Stimulated activated naive CD8-positive, alpha-beta T cell treated with anti-CD3 and anti-CD28 coated beads, Interleukin-15, amount 100 ng/mL, for 72 hours (primary cell): Measurements from ENCODE around the gene PRRX1.

ENCODE experiments used
- ATAC-seq: fragments of 150-1000 bp; cut with Tn5 transposase; 2 replicates; pipeline ENCODE4 v1.10.0; 2021; ENCODE audit warnings: mild to moderate bottlenecking, moderate library complexity
- DNase-seq, 2 donors: peaks; one replicate each; pipeline ENCODE4 v3.0.0; 2021 to 2022
- H3K27ac Mint-ChIP-seq, 2 donors: one replicate each; pipeline ENCODE4 v1.8.0; 2022; ENCODE audit warnings: mild to moderate bottlenecking in 2 of 2, mixed read lengths in 2 of 2, moderate library complexity in 2 of 2
- H3K27me3 Mint-ChIP-seq: one replicate; pipeline ENCODE4 v1.8.0; 2022; ENCODE audit warnings: mixed read lengths
- H3K4me1 Mint-ChIP-seq: one replicate; pipeline ENCODE4 v1.8.0; 2022; ENCODE audit warnings: mild to moderate bottlenecking, mixed read lengths
- H3K4me3 Mint-ChIP-seq, 2 donors: one replicate each; pipeline ENCODE4 v1.8.0; 2022; ENCODE audit warnings: mild to moderate bottlenecking in 2 of 2, mixed read lengths in 2 of 2, moderate library complexity in 1 of 2
- H3K9me3 Mint-ChIP-seq, 2 donors: one replicate each; pipeline ENCODE4 v1.8.0; 2022; ENCODE audit warnings: mixed read lengths in 2 of 2

Gene PRRX1

GRCh38 chr1:170664093-170664827, at the start of gene PRRX1:
Gene PRRX1, plus strand, starts transcription at chr1:170664131. Its CDS starts 88 bp downstream, at chr1:170664219.
- ATAC-seq = peak; percentile 18
- Mint-ChIP-seq H3K27ac (no peak within 1 kb of the TSS), H3K27me3 (peaks cover 100% of the 10 kb centered on the region), H3K9me3 (no peaks in the 10 kb centered on the region), H3K4me1 (peaks cover 76% of the 10 kb centered on the region), H3K4me3 (peak within 1 kb of the TSS; percentile 74 to 77)
- no peak for DNase-seq

GRCh38 chr1:170617591-170618330, 46.2 kb upstream of the PRRX1 start:
- peaks cover 17% of the 10 kb centered on the region for H3K4me1 Mint-ChIP-seq
- no peak for DNase-seq
- no peak for ATAC-seq
- no peak overlapping the region for H3K4me3 Mint-ChIP-seq
- H3K9me3 Mint-ChIP-seq = peaks cover 8 to 10% of the 10 kb centered on the region in 2 donors
- H3K27me3 Mint-ChIP-seq = peaks cover 26% of the 10 kb centered on the region
- H3K27ac Mint-ChIP-seq = no peak overlapping the region

- no peak overlapping the region for H3K27ac Mint-ChIP-seq
Observed at GRCh38 chr1:170618421-170618820, 45.5 kb upstream of the PRRX1 start.

GRCh38 chr1:170619241-170620028, 44.5 kb upstream of the PRRX1 start:
- H3K27ac Mint-ChIP-seq = peak overlapping the region in 1 of 2 donors; percentile 67
- H3K9me3 Mint-ChIP-seq = no peaks in the 10 kb centered on the region
- H3K4me1 Mint-ChIP-seq = peaks cover 17% of the 10 kb centered on the region
- ATAC-seq (no peak), DNase-seq (no peak)
- no peak overlapping the region for H3K4me3 Mint-ChIP-seq
- H3K27me3 Mint-ChIP-seq = peaks cover 19% of the 10 kb centered on the region

More at GRCh38 chr1:170618421-170618820, 45.5 kb upstream of the PRRX1 start:
- H3K4me3 Mint-ChIP-seq = peak overlapping the region in 1 of 2 donors; percentile 30
- H3K9me3 Mint-ChIP-seq = peaks cover 2 to 4% of the 10 kb centered on the region in 2 donors
- peaks cover 20% of the 10 kb centered on the region for H3K27me3 Mint-ChIP-seq
- peak; percentile 55 for ATAC-seq
- DNase-seq = no peak
- peaks cover 17% of the 10 kb centered on the region for H3K4me1 Mint-ChIP-seq

- no peak for ATAC-seq
Observed at GRCh38 chr1:170620164-170620563, 43.8 kb upstream of the PRRX1 start.

GRCh38 chr1:170623171-170623570, 40.8 kb upstream of the PRRX1 start:
- peaks cover 21% of the 10 kb centered on the region for H3K27me3 Mint-ChIP-seq
- no peak for DNase-seq
- H3K4me1 Mint-ChIP-seq = peaks cover 13% of the 10 kb centered on the region
- H3K4me3 Mint-ChIP-seq = no peak overlapping the region
- no peak for ATAC-seq
- no peak overlapping the region for H3K27ac Mint-ChIP-seq
- no peaks in the 10 kb centered on the region for H3K9me3 Mint-ChIP-seq

More at GRCh38 chr1:170620164-170620563, 43.8 kb upstream of the PRRX1 start:
- Mint-ChIP-seq H3K9me3 (no peaks in the 10 kb centered on the region), H3K4me3 (no peak overlapping the region), H3K27ac (no peak overlapping the region), H3K27me3 (peaks cover 26% of the 10 kb centered on the region), H3K4me1 (peaks cover 17% of the 10 kb centered on the region)
- DNase-seq = no peak

- peaks cover 31% of the 10 kb centered on the region for H3K27me3 Mint-ChIP-seq
- no peak for DNase-seq
- no peak overlapping the region for H3K27ac Mint-ChIP-seq
- H3K4me3 Mint-ChIP-seq = no peak overlapping the region
- no peaks in the 10 kb centered on the region for H3K9me3 Mint-ChIP-seq
- ATAC-seq = no peak
- peaks cover 3% of the 10 kb centered on the region for H3K4me1 Mint-ChIP-seq
Observed at GRCh38 chr1:170624146-170624545, 39.8 kb upstream of the PRRX1 start.

GRCh38 chr1:170630977-170631376, 33.0 kb upstream of the PRRX1 start:
- no peak for DNase-seq
- H3K27ac Mint-ChIP-seq = no peak overlapping the region
- peaks cover 56% of the 10 kb centered on the region for H3K27me3 Mint-ChIP-seq
- no peak for ATAC-seq
- peaks cover 0 to 4% of the 10 kb centered on the region in 2 donors for H3K9me3 Mint-ChIP-seq
- no peaks in the 10 kb centered on the region for H3K4me1 Mint-ChIP-seq
- no peak overlapping the region for H3K4me3 Mint-ChIP-seq

GRCh38 chr1:170634293-170634692, 29.6 kb upstream of the PRRX1 start:
- H3K27ac Mint-ChIP-seq = no peak overlapping the region

GRCh38 chr1:170634824-170635410, 29.0 kb upstream of the PRRX1 start:
- H3K27me3 Mint-ChIP-seq = peaks cover 38% of the 10 kb centered on the region
- DNase-seq (no peak), ATAC-seq (no peak)
- H3K27ac Mint-ChIP-seq = no peak overlapping the region
- no peaks in the 10 kb centered on the region for H3K4me1 Mint-ChIP-seq
- H3K9me3 Mint-ChIP-seq = peaks cover 9% of the 10 kb centered on the region in 2 donors
- no peak overlapping the region for H3K4me3 Mint-ChIP-seq

More at GRCh38 chr1:170634293-170634692, 29.6 kb upstream of the PRRX1 start:
- DNase-seq = no peak
- Mint-ChIP-seq H3K4me3 (no peak overlapping the region), H3K4me1 (no peaks in the 10 kb centered on the region), H3K9me3 (peaks cover 7 to 8% of the 10 kb centered on the region in 2 donors), H3K27me3 (peaks cover 45% of the 10 kb centered on the region)
- ATAC-seq = no peak

- DNase-seq = no peak
- no peak for ATAC-seq
Observed at GRCh38 chr1:170640581-170640980, 23.4 kb upstream of the PRRX1 start.

GRCh38 chr1:170657275-170657853, 6.6 kb upstream of the PRRX1 start:
- Mint-ChIP-seq H3K9me3 (peaks cover 0 to 5% of the 10 kb centered on the region in 2 donors), H3K4me3 (no peak overlapping the region), H3K27ac (no peak overlapping the region), H3K4me1 (peaks cover 18% of the 10 kb centered on the region), H3K27me3 (peaks cover 80% of the 10 kb centered on the region)
- no peak for DNase-seq
- ATAC-seq = no peak

More at GRCh38 chr1:170640581-170640980, 23.4 kb upstream of the PRRX1 start:
- Mint-ChIP-seq H3K9me3 (peaks cover 5 to 9% of the 10 kb centered on the region in 2 donors), H3K4me1 (no peaks in the 10 kb centered on the region), H3K27ac (no peak overlapping the region), H3K27me3 (peaks cover 9% of the 10 kb centered on the region), H3K4me3 (no peak overlapping the region)

- ATAC-seq (no peak), DNase-seq (no peak)
- Mint-ChIP-seq H3K9me3 (no peaks in the 10 kb centered on the region), H3K27me3 (peaks cover 90% of the 10 kb centered on the region), H3K27ac (no peak overlapping the region), H3K4me1 (peaks cover 30% of the 10 kb centered on the region), H3K4me3 (no peak overlapping the region)
Observed at GRCh38 chr1:170659399-170660035, 4.4 kb upstream of the PRRX1 start.

GRCh38 chr1:170660281-170660713, 3.6 kb upstream of the PRRX1 start:
- Mint-ChIP-seq H3K4me3 (no peak overlapping the region), H3K27ac (no peak overlapping the region), H3K9me3 (no peaks in the 10 kb centered on the region), H3K27me3 (peaks cover 92% of the 10 kb centered on the region), H3K4me1 (peaks cover 38% of the 10 kb centered on the region)
- DNase-seq = no peak
- ATAC-seq = no peak
